ENCODE results near the gene NPTX2.

DNA sequence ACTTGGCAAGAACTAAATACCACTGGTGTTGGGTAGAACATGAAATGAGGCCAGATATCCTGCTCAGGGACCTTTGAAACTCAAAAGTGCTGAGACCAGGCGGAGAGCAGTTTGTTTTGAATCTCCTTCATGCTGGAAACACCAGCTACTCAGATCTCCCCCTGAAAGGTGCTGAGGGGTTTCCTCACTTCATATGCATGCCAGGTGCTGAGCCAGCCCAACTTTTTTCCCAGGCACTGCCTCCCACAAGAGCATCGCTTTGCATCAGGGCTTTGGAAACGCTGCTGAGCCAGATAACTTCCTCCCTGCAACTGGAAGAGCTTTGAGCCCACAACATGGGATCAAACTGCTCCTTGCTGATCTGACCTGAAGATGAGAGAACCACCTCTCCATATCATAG lies 13.7 kb downstream of the NPTX2 start:
- TF ChIP-seq CTCF (IDR thresholded peaks at IDR 0.05) (no peak), POLR2A (IDR thresholded peaks at IDR 0.05) (no peak), POLR2AphosphoS5 (IDR thresholded peaks at IDR 0.05) (no peak)

Data from suprapubic skin (tissue), 4 donors.